ENCODE results near the gene MAD2L2. TPM values are rescaled to one million over a fixed set of nuclear protein-coding genes. Genes with fewer than 3 reads are reported as not detected.

MAD2L2 gene
- total RNA-seq, 1 experiment from 2014 or later, result 84.8 TPM

DNA sequence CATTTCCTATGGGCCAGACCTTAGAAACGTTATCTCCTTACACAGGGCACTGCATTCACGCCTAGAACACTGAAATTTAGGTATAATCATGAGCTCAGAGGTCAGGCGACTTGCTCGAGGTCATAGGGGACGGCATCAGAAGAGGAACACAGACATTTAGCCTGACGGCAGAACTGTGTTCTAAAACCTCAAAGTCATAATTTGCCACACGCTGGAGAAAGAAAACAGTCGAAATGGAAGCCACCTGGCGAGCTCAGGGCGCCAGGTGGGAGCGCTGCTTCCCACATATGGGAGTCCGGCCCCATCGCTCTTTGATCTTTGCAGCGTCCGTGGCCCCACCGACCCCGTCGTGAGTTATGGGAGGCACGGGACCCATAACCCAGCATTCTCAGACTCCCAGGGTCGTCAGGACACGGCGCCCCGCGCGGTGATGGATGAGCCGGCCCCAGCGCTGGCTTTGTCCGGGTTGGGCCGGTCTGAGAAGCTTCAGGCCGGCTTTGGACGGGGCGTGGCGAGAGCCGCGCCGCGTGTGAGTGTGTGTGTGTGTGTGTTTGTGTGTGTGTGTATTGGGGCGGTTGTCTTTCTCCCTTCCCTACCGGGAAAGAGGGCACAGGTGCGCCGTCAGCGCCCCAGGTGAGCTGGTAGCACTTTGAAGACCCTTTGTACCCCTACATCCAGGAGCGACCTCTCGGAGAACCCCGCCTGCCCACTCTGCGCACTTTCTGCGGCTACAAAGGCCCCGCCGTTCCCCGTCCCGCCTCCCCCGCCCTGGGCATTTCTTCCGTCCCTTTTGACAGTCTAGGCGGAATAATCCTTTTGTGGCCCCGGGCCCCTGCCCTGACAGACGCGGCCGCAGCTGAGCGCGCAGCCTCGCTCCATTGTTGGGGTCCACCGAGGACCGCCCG, 9.7 kb upstream of the MAD2L2 start:
- Histone ChIP-seq H3K9me3 (ENCODE audit: control insufficient read depth, insufficient read depth, low read depth, low read length) (no peaks in the 10 kb centered on the region), H3K4me1 (ENCODE audit: control insufficient read depth, insufficient read depth, low read length) (peaks cover 7% of the 10 kb centered on the region; the same call in 1 of the 2 replicates), H3K27ac (ENCODE audit: low read length) (no peak overlapping the region), H3K4me3 (ENCODE audit: low read depth in 2 of 2, low read length in 2 of 2) (peak overlapping the region; percentile 31 to 34), H3K36me3 (ENCODE audit: control insufficient read depth, insufficient read depth, low read length) (no peaks in the 10 kb centered on the region; the same call in 1 of the 2 replicates), H3K27me3 (ENCODE audit: control insufficient read depth, insufficient read depth, low read length) (no peaks in the 10 kb centered on the region; the same call in 1 of the 2 replicates)
- no peak for TF ChIP-seq POLR2AphosphoS5 (IDR thresholded peaks at IDR 0.05; ENCODE audit: low read depth, low read length)
- TF ChIP-seq TCF7L2 (IDR thresholded peaks at IDR 0.05; ENCODE audit: low read depth, low read length), result 0 out of 2 replicates have a peak, but pooled peaks have one; percentile 26
- in situ Hi-C loops (cut with HindIII; ENCODE audit: low pct_unique_long_range_greater_than_20kb, low sequenced_read_pairs) (no loop called here), intact Hi-C loops (cut with micrococcal nuclease; ENCODE audit: unreplicated experiment) (no loop called here)
- BruUV-seq (replicated peaks), result no TSS peak
- ChIA-PET POLR2A (no interaction called here), CTCF (no interaction called here)
- ATAC-seq, result no peak; the same call in 1 of the 2 replicates
- DNase-seq (ENCODE audit: low read depth, low spot score), result no peak

DNA sequence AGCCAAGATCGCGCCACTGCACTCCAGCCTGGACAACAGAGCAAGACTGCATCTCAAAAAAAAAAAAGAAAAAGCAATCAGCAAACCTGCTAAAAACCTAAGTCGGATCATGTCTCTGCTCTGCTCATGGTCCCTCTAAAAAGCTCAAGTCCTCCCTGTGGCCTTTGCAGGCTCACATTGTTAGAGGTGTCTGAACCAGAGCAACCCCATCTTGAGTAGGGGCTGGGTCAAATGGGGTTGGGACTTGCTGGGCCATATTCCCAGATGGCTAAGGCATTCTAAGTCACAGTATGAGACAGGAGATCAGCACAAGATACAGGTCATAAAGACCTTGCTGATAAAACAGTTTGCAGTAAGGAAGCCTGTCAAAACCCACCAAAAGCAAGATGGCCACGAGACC, 7.6 kb upstream of the MAD2L2 start:
- Histone ChIP-seq H3K27ac (ENCODE audit: low read length) (no peak overlapping the region), H3K9me3 (ENCODE audit: control insufficient read depth, insufficient read depth, low read depth, low read length) (no peaks in the 10 kb centered on the region), H3K27me3 (ENCODE audit: control insufficient read depth, insufficient read depth, low read length) (no peaks in the 10 kb centered on the region; the same call in 1 of the 2 replicates), H3K4me1 (ENCODE audit: control insufficient read depth, insufficient read depth, low read length) (peaks cover 7% of the 10 kb centered on the region; the same call in 1 of the 2 replicates), H3K36me3 (ENCODE audit: control insufficient read depth, insufficient read depth, low read length) (no peaks in the 10 kb centered on the region; the same call in 1 of the 2 replicates), H3K4me3 (ENCODE audit: low read depth in 2 of 2, low read length in 2 of 2) (no peak overlapping the region)
- ChIA-PET CTCF (no interaction called here), POLR2A (no interaction called here)
- no peak for TF ChIP-seq TCF7L2 (IDR thresholded peaks at IDR 0.05; ENCODE audit: low read depth, low read length)
- TF ChIP-seq, protein P1, sequence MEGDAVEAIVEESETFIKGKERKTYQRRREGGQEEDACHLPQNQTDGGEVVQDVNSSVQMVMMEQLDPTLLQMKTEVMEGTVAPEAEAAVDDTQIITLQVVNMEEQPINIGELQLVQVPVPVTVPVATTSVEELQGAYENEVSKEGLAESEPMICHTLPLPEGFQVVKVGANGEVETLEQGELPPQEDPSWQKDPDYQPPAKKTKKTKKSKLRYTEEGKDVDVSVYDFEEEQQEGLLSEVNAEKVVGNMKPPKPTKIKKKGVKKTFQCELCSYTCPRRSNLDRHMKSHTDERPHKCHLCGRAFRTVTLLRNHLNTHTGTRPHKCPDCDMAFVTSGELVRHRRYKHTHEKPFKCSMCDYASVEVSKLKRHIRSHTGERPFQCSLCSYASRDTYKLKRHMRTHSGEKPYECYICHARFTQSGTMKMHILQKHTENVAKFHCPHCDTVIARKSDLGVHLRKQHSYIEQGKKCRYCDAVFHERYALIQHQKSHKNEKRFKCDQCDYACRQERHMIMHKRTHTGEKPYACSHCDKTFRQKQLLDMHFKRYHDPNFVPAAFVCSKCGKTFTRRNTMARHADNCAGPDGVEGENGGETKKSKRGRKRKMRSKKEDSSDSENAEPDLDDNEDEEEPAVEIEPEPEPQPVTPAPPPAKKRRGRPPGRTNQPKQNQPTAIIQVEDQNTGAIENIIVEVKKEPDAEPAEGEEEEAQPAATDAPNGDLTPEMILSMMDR (IDR thresholded peaks at IDR 0.05), result no peak
- TF ChIP-seq, protein P2, sequence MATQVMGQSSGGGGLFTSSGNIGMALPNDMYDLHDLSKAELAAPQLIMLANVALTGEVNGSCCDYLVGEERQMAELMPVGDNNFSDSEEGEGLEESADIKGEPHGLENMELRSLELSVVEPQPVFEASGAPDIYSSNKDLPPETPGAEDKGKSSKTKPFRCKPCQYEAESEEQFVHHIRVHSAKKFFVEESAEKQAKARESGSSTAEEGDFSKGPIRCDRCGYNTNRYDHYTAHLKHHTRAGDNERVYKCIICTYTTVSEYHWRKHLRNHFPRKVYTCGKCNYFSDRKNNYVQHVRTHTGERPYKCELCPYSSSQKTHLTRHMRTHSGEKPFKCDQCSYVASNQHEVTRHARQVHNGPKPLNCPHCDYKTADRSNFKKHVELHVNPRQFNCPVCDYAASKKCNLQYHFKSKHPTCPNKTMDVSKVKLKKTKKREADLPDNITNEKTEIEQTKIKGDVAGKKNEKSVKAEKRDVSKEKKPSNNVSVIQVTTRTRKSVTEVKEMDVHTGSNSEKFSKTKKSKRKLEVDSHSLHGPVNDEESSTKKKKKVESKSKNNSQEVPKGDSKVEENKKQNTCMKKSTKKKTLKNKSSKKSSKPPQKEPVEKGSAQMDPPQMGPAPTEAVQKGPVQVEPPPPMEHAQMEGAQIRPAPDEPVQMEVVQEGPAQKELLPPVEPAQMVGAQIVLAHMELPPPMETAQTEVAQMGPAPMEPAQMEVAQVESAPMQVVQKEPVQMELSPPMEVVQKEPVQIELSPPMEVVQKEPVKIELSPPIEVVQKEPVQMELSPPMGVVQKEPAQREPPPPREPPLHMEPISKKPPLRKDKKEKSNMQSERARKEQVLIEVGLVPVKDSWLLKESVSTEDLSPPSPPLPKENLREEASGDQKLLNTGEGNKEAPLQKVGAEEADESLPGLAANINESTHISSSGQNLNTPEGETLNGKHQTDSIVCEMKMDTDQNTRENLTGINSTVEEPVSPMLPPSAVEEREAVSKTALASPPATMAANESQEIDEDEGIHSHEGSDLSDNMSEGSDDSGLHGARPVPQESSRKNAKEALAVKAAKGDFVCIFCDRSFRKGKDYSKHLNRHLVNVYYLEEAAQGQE (IDR thresholded peaks at IDR 0.05; ENCODE audit: insufficient read depth in 1 of 2, low read depth in 2 of 2, low read length in 1 of 2), result no peak
- in situ Hi-C loops (cut with HindIII; ENCODE audit: low pct_unique_long_range_greater_than_20kb, low sequenced_read_pairs), result no loop called here
- ATAC-seq, result no peak
- no peak for DNase-seq (ENCODE audit: low read depth, low spot score)
- intact Hi-C loops (cut with micrococcal nuclease; ENCODE audit: unreplicated experiment), result no loop called here
- no TSS peak for BruUV-seq (replicated peaks)

DNA sequence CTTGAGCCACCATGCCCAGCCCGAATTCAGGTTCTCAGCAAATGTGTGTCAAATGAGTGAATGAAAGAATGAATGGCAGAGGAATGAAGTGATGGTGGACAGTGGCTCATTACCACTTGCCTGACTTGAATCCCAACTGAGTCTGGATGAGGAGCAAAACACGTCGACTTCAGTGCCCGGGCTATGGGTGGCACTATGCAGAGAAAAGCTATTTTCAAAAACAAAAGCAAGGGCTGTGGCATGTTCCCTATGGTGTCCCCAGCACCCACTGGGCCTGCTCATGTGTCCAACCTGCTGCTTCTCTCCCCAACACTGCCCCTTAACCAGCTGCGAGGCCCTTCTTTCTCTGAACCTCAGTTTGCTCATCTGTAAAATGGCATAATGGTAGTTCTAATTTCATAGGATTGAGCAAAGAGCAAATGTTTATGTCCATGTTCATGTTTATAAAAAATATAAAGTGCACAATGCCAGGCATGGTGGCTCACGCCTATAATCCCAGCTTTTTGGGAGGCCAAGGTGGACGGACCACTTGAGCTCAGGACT, 4.3 kb upstream of the MAD2L2 start:
- TF ChIP-seq TCF7L2 (IDR thresholded peaks at IDR 0.05; ENCODE audit: low read depth, low read length), result no peak
- TF ChIP-seq, protein P2 (IDR thresholded peaks at IDR 0.05; ENCODE audit: insufficient read depth in 1 of 2, low read depth in 2 of 2, low read length in 1 of 2), result no peak
- BruUV-seq (replicated peaks), result no TSS peak
- ChIA-PET POLR2A (no interaction called here), CTCF (no interaction called here)
- no peak overlapping the region for H3K27ac ChIP-seq (ENCODE audit: low read length)
- no peaks in the 10 kb centered on the region for H3K27me3 ChIP-seq (ENCODE audit: control insufficient read depth, insufficient read depth, low read length)
- H3K4me3 ChIP-seq (ENCODE audit: low read depth in 2 of 2, low read length in 2 of 2), result no peak overlapping the region
- no peaks in the 10 kb centered on the region for H3K36me3 ChIP-seq (ENCODE audit: control insufficient read depth, insufficient read depth, low read length)
- ATAC-seq, result no peak
- no peaks in the 10 kb centered on the region for H3K9me3 ChIP-seq (ENCODE audit: control insufficient read depth, insufficient read depth, low read depth, low read length)
- intact Hi-C loops (cut with micrococcal nuclease; ENCODE audit: unreplicated experiment), result no loop called here
- H3K4me1 ChIP-seq (ENCODE audit: control insufficient read depth, insufficient read depth, low read length), result peaks cover 7% of the 10 kb centered on the region
- in situ Hi-C loops (cut with HindIII; ENCODE audit: low pct_unique_long_range_greater_than_20kb, low sequenced_read_pairs), result no loop called here
- no peak for DNase-seq (ENCODE audit: low read depth, low spot score)

Measured in Panc1 (cell line).